ENCODE results near the gene COL17A1.

Gene COL17A1

GRCh38 chr10:103985726-103986125 is 100.0 kb downstream of the COL17A1 start:
- DNase-seq (ENCODE audit: low read depth), result no peak

- DNase-seq (ENCODE audit: low read depth), result no peak
These were observed 102.2 kb downstream of the COL17A1 start for GRCh38 chr10:103983367-103983911.

GRCh38 chr10:103982639-103983038 is 103.0 kb downstream of the COL17A1 start:
- DNase-seq (ENCODE audit: low read depth), result no peak
